Stimulated activated CD8-positive, alpha-beta memory T cell treated with anti-CD3 and anti-CD28 coated beads, Interleukin-7, amount 100 ng/mL, for 4 hours (primary cell): ENCODE data around the gene DCDC2B.

Experiments
- DNase-seq, 2 donors: peaks; one replicate each; pipeline ENCODE4 v3.0.0-alpha.2; 2020; ENCODE audit warnings: low read depth in 2 of 2

Gene DCDC2B

DNA sequence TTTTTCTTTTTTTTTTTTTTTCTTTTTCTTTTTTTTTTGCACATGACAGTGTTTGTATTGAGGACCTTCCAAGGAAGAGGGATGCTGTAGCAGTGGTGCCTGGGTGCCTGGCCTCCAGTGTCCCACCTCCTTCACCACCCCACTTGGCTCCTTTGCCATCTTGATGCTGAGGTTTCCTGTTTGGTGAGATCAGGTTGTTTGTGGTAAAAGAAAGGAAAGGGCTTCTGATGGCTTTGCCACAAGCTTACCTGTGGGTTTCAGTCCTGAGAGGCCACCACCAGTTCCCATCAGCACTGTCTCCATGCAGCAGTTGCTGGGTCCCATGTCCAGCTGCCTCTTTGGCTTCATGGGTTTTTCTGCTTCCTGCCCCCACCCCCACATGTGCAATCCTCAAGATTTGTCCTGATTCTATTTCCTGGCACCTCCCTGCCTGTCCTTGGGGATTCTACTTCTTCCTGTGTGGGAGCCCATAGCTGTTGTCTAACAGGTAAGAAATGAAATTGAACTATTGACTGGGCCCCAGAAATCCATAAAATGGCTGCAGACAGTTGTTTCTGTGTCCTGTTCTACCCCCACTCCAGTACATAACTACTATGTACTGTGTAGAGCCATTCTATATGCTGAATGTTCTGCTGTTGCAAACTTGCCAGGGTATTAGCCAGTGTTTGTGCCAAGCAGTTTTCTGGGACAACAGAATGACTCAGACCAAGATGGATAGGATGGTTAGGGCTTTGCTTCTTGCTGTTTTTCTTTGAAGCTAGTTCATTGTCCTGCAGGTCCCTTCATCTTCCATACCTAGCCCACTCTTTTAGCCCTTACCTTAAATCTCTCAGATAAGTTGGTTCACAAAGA, 12.7 kb upstream of the DCDC2B start:
- no peak for DNase-seq

DNA sequence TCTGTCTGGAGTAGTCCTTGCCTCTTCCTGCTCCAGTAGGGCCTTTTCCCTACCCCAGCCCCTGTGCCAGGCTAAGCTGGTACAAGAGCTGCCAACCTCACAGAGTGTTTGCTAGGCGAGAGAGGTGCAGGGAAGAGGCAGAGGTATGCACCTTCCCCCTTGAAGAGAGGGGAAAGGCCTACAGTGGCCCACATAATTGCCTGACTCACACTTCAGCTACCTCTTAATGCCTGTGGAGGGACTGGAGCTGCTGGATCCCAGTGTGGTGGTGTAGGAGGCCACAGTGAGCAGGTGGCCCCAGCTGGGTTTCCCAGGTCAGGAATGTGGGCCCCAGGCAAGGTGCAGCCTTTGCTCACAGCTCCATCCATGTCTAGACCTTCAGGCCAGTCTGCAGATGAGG, 11.8 kb upstream of the DCDC2B start:
- DNase-seq = no peak

DNA sequence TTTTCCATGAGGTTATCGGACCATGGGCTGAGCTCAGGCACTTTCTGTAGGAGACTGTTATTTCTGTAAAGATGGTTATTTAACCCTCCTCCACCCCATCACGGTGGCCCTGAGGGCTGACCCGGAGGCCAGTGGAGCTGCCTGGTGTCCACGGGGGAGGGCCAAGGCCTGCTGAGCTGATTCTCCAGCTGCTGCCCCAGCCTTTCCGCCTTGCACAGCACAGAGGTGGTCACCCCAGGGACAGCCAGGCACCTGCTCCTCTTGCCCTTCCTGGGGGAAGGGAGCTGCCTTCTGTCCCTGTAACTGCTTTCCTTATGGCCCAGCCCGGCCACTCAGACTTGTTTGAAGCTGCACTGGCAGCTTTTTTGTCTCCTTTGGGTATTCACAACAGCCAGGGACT, 11.1 kb upstream of the DCDC2B start:
- DNase-seq = no peak

GRCh38 chr1:32198237-32199042, 10.4 kb upstream of the DCDC2B start:
- DNase-seq = no peak

GRCh38 chr1:32199043-32199716, 9.7 kb upstream of the DCDC2B start:
- DNase-seq = no peak

DNA sequence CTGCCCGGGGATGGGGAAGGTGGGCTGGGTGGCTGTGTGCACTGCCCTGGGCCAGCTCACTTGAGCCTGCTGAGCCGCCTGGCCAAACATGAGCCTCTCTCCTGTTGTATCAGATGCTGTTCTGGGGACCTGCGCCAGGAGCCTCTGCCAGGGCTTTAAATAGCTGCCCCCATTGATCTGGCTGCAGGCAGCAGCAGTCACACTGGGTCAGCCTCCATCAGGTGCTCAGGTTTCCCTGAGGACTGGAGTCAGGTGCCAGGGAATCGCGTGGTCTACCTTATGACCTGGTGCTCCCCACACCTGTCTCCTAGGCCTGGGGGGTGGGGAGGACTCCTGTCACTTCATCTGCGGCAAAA, 9.2 kb upstream of the DCDC2B start:
- no peak for DNase-seq

DNA sequence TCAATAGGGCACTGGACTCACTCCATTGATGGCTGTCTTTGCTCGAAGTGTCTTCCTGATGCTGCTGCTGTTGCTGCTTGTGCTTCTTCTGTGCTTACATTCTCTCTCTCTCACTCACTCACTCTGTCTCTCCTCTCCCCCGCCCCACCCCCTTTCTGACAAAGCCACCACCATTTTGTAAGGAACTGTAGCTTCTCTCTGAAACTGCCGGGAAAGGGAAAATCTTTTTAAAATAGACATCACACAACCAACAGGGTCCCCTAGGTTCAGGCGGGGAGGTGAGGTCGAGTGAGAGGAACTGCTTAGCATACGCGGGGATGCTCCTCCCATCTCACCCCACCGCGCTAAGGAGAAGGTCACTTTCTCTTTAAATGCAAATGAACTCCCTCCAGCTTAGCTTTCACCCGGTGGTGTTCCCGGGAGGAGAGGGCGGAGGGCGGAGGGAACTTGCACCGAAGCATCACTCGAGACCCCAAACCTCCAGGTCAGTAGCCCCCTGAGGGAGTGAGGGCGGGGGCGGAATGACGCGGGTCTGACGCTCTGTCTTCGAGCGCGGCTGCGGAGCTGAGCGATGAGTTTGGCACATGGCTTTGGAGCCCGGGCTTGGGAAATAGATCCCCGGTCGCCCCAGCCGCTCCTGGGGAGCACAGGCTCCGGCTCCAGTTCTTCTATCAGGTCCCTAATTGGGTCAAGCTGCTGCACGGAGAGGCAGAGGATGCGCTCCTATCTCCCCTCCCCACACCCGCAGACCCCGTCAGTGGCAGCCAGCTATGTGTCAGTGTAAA, 8.5 kb upstream of the DCDC2B start, which contains the start of gene CCDC28B:
Gene CCDC28B, plus strand, starts transcription at position 370 of the 785 bp plus-strand sequence. CDS start 1,341 bp downstream, outside the sequence.
- peak; percentile 19 to 49 for DNase-seq

DNA sequence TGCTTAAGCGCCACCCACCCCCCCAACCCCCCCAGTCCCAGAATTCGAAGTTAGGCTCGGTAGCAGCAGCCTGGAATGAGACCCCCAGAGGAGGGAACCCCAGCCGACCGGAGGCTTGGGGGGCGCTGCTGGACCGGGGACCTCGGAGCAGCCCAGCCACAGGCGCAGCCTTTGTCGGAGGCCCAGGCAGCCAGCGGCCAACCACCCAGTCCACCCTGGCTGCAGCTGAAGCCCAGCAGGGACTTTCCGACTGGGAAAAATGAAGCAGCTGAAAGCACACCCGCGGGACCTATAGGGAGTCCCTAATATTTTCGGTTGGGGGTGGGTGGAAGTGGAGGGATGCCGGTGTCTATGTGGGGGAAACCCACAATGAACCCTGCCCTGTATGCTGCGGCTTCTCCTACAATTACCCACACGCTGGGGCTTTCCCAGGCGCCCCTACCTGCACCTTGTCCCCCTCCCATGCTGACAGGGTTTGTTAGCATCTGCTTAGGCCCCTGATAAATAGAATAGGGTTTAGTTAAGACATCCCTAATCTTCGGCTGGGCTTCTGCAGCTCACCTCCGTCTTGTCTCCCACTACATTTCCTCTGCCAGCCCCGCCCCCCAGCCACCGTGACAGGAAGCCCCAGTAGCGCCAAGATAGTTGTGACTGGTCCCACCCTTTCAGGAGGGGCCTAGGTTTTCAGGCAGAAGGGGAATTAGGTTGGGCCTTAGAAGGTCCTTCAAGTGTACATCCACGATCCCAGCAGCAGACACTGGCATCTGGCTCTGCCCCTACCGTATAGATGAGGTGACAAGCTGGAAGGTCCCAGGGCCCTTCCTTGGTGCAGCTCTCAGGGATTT, 7.7 kb upstream of the DCDC2B start:
- DNase-seq = peak; percentile 55 to 69

GRCh38 chr1:32204943-32205361, 3.9 kb upstream of the DCDC2B start:
- DNase-seq = no peak

DNA sequence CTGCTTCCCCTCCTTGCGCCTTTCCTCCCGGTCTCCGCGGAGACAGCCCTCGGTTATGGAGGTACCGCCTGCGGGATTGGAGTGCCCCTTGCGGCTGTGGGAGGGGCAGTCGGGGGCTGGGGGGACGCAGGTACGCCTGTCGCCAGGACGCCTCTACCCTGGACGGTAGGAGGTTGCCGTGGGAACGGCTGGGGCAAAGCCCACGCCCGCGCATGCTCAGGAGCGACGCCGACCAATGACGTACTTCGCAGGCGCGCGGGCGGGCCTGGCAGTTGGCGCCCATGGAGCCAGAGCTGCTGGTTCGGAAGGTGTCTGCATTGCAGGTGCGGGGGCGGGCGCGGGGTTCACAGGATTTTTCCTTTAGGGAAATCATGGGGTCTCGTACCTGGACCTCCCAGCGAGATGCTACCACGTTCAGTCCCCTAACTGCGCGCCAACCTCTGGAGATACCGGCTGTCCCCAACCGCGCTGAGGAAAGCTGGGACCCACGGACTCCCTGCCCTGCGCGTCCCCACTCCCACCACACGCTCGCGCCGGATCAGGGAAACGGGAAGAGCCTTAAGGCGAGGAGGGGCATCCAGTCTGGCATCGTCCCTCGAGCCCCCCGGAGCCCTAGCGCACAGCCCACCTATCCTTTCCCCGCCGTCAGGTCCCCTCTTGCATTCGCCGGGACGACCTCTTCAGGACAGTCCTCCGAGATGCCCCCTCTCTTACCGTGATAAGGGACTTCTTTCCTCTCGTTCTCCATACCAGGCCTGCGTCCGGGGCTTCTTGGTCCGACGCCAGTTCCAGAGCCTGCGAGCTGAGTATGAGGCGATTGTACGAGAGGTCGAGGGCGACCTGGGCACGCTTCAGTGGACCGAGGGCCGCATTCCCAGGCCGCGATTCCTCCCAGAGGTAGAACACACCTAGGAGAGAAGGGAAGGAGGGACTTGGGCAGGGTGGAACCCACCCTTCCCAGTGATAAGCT, 3.2 kb upstream of the DCDC2B start, which contains the start of gene IQCC:
Gene IQCC, plus strand, starts transcription at position 271 of the 970 bp plus-strand sequence. Its CDS starts 11 bp downstream, at position 282.
- DNase-seq = peak; percentile 67 to 79

DNA sequence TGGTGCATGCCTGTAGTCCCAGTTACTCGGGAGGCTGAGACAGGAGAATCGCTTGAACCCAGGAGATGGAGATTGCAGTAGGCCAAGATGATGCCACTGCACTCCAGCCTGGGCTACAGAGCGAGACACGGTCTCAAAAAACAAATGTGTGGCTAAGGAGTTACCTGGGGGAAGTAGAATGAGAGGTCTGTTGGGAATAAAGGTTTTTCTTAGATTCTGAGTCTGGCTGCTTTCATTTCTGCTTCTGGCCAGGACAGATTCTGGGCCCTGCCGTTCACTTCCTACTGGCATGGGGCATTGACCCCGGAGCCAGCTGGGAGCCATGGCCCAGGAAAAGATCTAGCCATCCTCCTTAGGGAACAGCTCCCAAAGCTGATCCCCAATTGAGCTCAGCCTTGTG, 420 bp upstream of the DCDC2B start:
- DNase-seq = no peak

DNA sequence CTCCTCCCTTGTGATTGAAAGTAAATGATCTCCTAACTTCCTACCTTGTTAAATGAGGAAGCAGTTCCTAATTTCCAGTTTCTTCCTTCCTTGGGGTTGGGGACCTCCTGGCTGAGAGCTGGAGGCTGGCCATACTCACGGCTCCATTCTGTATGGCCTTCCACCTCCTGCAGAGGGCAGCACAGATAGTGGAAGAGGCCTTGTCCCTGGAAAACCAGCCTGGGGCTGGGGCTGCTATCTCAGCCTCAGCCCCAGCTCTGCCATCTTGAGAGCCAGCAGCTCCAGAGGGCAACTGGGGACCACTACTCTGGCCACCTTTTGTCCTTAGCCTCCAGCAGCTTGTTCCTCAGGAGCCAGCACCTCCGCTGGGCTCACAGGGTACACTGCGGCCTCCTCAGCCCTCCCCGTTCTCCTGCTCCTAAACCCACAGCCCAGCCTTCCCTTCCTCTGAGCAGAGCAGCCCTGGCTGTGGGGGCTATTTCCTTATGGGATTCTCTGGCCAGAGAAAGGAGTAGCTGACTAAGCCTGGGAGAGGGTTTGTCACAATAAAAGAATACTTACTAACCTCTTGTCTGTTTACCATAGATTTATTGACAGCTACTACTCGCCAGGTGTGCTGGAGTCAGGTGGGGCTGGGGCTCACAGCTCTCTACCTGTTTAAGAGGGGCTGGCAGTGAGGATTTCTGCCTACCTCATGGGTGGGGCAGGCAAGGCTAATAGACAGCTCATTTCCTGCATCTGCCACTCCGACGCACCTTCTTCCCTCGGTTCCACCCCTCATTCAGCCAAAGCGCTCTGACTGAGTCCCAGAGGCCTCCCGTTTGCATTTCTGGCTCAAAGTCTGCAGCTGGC, 7.0 kb downstream of the DCDC2B start:
- peak; percentile 23 to 34 for DNase-seq

GRCh38 chr1:32216566-32216965, 7.7 kb downstream of the DCDC2B start:
- DNase-seq = no peak

- no peak for DNase-seq
Measured at GRCh38 chr1:32219022-32219421, 10.1 kb downstream of the DCDC2B start.

- no peak for DNase-seq
Measured at GRCh38 chr1:32220746-32221580, 12.1 kb downstream of the DCDC2B start.

DNA sequence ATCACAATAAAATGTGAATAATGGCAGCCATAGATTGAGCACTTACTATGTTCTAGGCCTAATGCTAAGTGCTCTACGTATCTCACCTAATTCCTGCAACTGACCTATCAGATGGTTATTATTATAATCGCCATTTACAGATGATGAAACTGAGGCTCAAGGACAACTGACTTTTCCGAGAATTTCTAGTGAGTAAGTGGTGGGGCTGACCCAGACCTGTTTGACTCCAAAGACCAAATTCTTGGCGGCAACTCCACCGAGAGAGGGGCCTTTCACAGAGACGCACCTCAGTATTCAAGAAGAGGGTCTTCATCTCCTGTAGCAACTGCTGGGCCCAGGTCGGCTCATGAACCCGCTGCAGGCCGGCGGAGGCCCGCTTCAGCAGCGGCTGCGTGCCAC, 12.7 kb downstream of the DCDC2B start:
- DNase-seq = no peak

- peak; percentile 89 for DNase-seq
Measured at GRCh38 chr1:32221980-32222755, 13.3 kb downstream of the DCDC2B start, which contains the start of the genes EIF3I and TMEM234. TSS of gene EIF3I (plus strand) at chr1:32222407. CDS start at chr1:32222442, 35 bp downstream. TSS of gene TMEM234 (minus strand) at chr1:32222353. CDS start at chr1:32222322, 31 bp downstream.
